K562 (cell line): ENCODE results near the gene PARPBP. TPM values are rescaled to one million over a fixed set of nuclear protein-coding genes. Genes with fewer than 3 reads are reported as not detected.
A peak's percentile ranks its signal among the peaks of the same experiment; 100 is the strongest.

Experiments
- CBX3 ChIP-seq, 2 experiments: IDR thresholded peaks; 1 replicate in 1 of 2; 2 replicates in 1 of 2; pipeline ENCODE4 v1.6.1; 2012; ENCODE audit warnings: inconsistent platforms in 2 of 2, low read length in 2 of 2, borderline replicate concordance in 1 of 2, control low read depth in 1 of 2
- EP300 ChIP-seq: IDR thresholded peaks from 2 replicates; pipeline ENCODE4 v1.6.1; 2012; ENCODE audit warnings: low read length, improper control_type of control experiment
- FOS ChIP-seq: IDR thresholded peaks from 3 replicates; pipeline ENCODE4 v1.6.1; 2011; ENCODE audit not compliant: insufficient read length; ENCODE audit errors: extremely low read depth
- GATA2 ChIP-seq: sonication (generic); formaldehyde crosslinking; IDR thresholded peaks from 2 replicates; pipeline ENCODE4 v1.4.0; 2020; ENCODE audit warnings: mild to moderate bottlenecking, missing genetic modification reagents
- JUND ChIP-seq, 2 experiments: IDR thresholded peaks; 2 replicates in 1 of 2; 3 replicates in 1 of 2; pipeline ENCODE4 v1.6.1; 2011; ENCODE audit warnings: borderline replicate concordance in 2 of 2, low read depth in 2 of 2, low read length in 2 of 2, improper control_type of control experiment in 1 of 2, missing biosample characterization in 1 of 2, missing genetic modification characterization in 1 of 2, missing genetic modification reagents in 1 of 2
- MYC ChIP-seq, 2 experiments: fragments of 250-450 bp in 1 of 2; sonication (Bioruptor Pico) in 1 of 2; IDR thresholded peaks; 2 replicates each; pipeline versions ENCODE4 v1.5.1 to v1.6.1; 2012 to 2021; ENCODE audit warnings: low read depth in 2 of 2, borderline replicate concordance in 1 of 2, improper control_type of control experiment in 1 of 2, low read length in 1 of 2, mild to moderate bottlenecking in 1 of 2, moderate library complexity in 1 of 2
- MYNN ChIP-seq, 2 experiments: sonication (generic); formaldehyde crosslinking in 1 of 2; IDR thresholded peaks; 2 replicates each; pipeline versions ENCODE4 v1.5.0 to v1.6.1; 2016 to 2020; ENCODE audit warnings: antibody characterized with exemption in 1 of 2, missing genetic modification reagents in 1 of 2
- RBFOX2 ChIP-seq: fragments of 200-400 bp; formaldehyde crosslinking; IDR thresholded peaks from 2 replicates; pipeline ENCODE4 v1.6.1; 2017; ENCODE audit warnings: low read depth, mild to moderate bottlenecking, low read length, moderate library complexity
- RBM34 ChIP-seq: fragments of 200-400 bp; formaldehyde crosslinking; IDR thresholded peaks from 2 replicates; pipeline ENCODE4 v1.6.1; 2018; ENCODE audit warnings: low read length, borderline replicate concordance; ENCODE audit not compliant: insufficient read depth
- RUNX1 ChIP-seq: sonication (generic); IDR thresholded peaks from 2 replicates; pipeline ENCODE4 v1.6.1; 2016; ENCODE audit warnings: antibody characterized with exemption, low read depth
- UBTF ChIP-seq, 2 experiments: IDR thresholded peaks; 2 replicates each; pipeline ENCODE4 v1.6.1; 2012; ENCODE audit warnings: improper control_type of control experiment in 2 of 2, low read depth in 2 of 2, low read length in 2 of 2, borderline replicate concordance in 1 of 2
- WHSC1 ChIP-seq: IDR thresholded peaks from one replicate; pipeline ENCODE4 v1.6.1; 2012; ENCODE audit warnings: low read length, control low read depth, inconsistent platforms
- ZNF174 ChIP-seq: fragments of 250-450 bp; sonication (Bioruptor Pico); IDR thresholded peaks from 2 replicates; pipeline ENCODE4 v1.4.0; 2020; ENCODE audit warnings: mild to moderate bottlenecking
- ZNF354B ChIP-seq: fragments of 250-450 bp; sonication (Bioruptor Pico); IDR thresholded peaks from 2 replicates; pipeline ENCODE4 v1.4.0; 2020
- ZNF707 ChIP-seq: fragments of 250-450 bp; sonication (Bioruptor Pico); conservative IDR thresholded peaks from 2 replicates; pipeline ENCODE4 v1.8.0; 2022; ENCODE audit warnings: inconsistent platforms, mild to moderate bottlenecking, moderate library complexity
- polyA plus RNA-seq, 8 experiments: library from polyadenylated mRNA; depleted of rRNA in 4 of 8; stranded (reverse) in 5 of 8; unstranded in 3 of 8; fragments of >200 nt; fragmentation: Nextera tagmentation in 2 of 8; fragmentation: Illumina TruSeq in 1 of 8; extraction: Ambion mirVana in 2 of 8; extraction: Trizol in 1 of 8; gene quantifications; 2 replicates each; pipeline versions ENCODE4 v1.2.1 to v1.2.3, GENCODE V29; 2011 to 2014; ENCODE audit warnings: inconsistent platforms in 1 of 8, missing spikeins in 1 of 8
- total RNA-seq, 7 experiments: library from RNA; depleted of rRNA in 6 of 7; stranded (reverse); fragments of >200 nt in 6 of 7; fragmentation: Illumina TruSeq in 2 of 7; extraction: Trizol in 2 of 7; gene quantifications; 2 replicates each; pipeline versions ENCODE4 v1.2.1 to v1.2.3, GENCODE V29; 2011 to 2021; ENCODE audit warnings: low replicate concordance in 1 of 7
- TF ChIP-seq, protein P1 (sequence below): IDR thresholded peaks from 3 replicates; pipeline ENCODE4 v1.6.1; 2011; ENCODE audit warnings: borderline replicate concordance, mild to moderate bottlenecking; ENCODE audit not compliant: insufficient read length, insufficient read depth
- TF ChIP-seq, protein P2 (sequence below), 2 experiments: fragments of 450-650 bp in 1 of 2; sonication (generic) in 1 of 2; formaldehyde crosslinking in 1 of 2; IDR thresholded peaks in 1 of 2; conservative IDR thresholded peaks in 1 of 2; 2 replicates each; pipeline versions ENCODE4 v1.6.1 to v1.8.1; 2016 to 2023; ENCODE audit warnings: mild to moderate bottlenecking in 2 of 2, moderate library complexity in 2 of 2, inconsistent platforms in 1 of 2, missing genetic modification reagents in 1 of 2
- TF ChIP-seq, protein P3 (sequence below), 2 experiments: fragments of 200-800 bp in 1 of 2; sonication (Bioruptor generic) in 1 of 2; sonication (generic) in 1 of 2; formaldehyde crosslinking in 1 of 2; IDR thresholded peaks in 1 of 2; conservative IDR thresholded peaks in 1 of 2; 2 replicates each; pipeline versions ENCODE4 v1.5.0 to v1.6.1; 2016 to 2020; ENCODE audit warnings: missing compliant biosample characterization in 1 of 2, missing genetic modification characterization in 1 of 2, missing genetic modification reagents in 1 of 2

The PARPBP gene
- total and polyA plus RNA-seq, 9 of the 15 experiments (the other 6 are each of a cell fraction or from before 2014, with no cell fraction given), result 26.1 to 62.5 (median 49.0) TPM

GRCh38 chr12:102215992-102216691 lies 96.2 kb downstream of the PARPBP start (continued):
- TF ChIP-seq, protein P1, sequence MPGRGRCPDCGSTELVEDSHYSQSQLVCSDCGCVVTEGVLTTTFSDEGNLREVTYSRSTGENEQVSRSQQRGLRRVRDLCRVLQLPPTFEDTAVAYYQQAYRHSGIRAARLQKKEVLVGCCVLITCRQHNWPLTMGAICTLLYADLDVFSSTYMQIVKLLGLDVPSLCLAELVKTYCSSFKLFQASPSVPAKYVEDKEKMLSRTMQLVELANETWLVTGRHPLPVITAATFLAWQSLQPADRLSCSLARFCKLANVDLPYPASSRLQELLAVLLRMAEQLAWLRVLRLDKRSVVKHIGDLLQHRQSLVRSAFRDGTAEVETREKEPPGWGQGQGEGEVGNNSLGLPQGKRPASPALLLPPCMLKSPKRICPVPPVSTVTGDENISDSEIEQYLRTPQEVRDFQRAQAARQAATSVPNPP, result no peak
- no peak for TF ChIP-seq ZNF354B (CRISPR knock-in tag)
- TF ChIP-seq WHSC1, result no peak
- no peak for TF ChIP-seq FOS
- TF ChIP-seq, protein P2, sequence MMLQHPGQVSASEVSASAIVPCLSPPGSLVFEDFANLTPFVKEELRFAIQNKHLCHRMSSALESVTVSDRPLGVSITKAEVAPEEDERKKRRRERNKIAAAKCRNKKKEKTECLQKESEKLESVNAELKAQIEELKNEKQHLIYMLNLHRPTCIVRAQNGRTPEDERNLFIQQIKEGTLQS (IDR thresholded peaks at IDR 0.05), result peak; percentile 95
- TF ChIP-seq, protein P2 (CRISPR knock-in tag; conservative IDR thresholded peaks at IDR 0.05), result no peak
- TF ChIP-seq RUNX1, result no peak
- TF ChIP-seq RBM34, result no peak
- no peak for TF ChIP-seq RBFOX2
- TF ChIP-seq MYC (IDR thresholded peaks at IDR 0.05; ENCODE audit: low read depth, low read length), result no peak
- no peak for TF ChIP-seq MYC (CRISPR knock-in tag; IDR thresholded peaks at IDR 0.05; ENCODE audit: borderline replicate concordance, low read depth)
- no peak for TF ChIP-seq MYNN (IDR thresholded peaks at IDR 0.05)
- no peak for TF ChIP-seq MYNN (CRISPR knock-in tag; IDR thresholded peaks at IDR 0.05)
- TF ChIP-seq GATA2 (CRISPR knock-in tag), result no peak
- TF ChIP-seq UBTF (IDR thresholded peaks at IDR 0.05; ENCODE audit: borderline replicate concordance in 1 of 2, low read depth in 2 of 2, low read length in 2 of 2), result no peak
- TF ChIP-seq ZNF174 (CRISPR knock-in tag), result no peak
- TF ChIP-seq ZNF707, result no peak
- TF ChIP-seq, protein P3, sequence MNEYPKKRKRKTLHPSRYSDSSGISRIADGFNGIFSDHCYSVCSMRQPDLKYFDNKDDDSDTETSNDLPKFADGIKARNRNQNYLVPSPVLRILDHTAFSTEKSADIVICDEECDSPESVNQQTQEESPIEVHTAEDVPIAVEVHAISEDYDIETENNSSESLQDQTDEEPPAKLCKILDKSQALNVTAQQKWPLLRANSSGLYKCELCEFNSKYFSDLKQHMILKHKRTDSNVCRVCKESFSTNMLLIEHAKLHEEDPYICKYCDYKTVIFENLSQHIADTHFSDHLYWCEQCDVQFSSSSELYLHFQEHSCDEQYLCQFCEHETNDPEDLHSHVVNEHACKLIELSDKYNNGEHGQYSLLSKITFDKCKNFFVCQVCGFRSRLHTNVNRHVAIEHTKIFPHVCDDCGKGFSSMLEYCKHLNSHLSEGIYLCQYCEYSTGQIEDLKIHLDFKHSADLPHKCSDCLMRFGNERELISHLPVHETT (CRISPR knock-in tag; conservative IDR thresholded peaks at IDR 0.05 in 1 of 2, IDR thresholded peaks at IDR 0.05 in 1 of 2), result no peak
- no peak for TF ChIP-seq EP300
- TF ChIP-seq CBX3 (IDR thresholded peaks at IDR 0.05; ENCODE audit: borderline replicate concordance in 1 of 2, low read length in 2 of 2), result no peak
- peak; percentile 72 for TF ChIP-seq JUND (IDR thresholded peaks at IDR 0.05; ENCODE audit: borderline replicate concordance, low read depth, low read length)
- peak; percentile 68; the same call in 1 of the 3 replicates for TF ChIP-seq JUND (tag; IDR thresholded peaks at IDR 0.05; ENCODE audit: borderline replicate concordance, low read depth, low read length)
